Uterus (tissue), 4 donors: ENCODE results near the gene C22orf15. TPM values are rescaled to one million over a fixed set of nuclear protein-coding genes. Genes with fewer than 3 reads are reported as not detected.

Experiments
- DNase-seq, 2 donors: peaks; one replicate each; pipeline ENCODE4 v3.0.0-alpha.2; 2019 to 2020
- H3K27ac ChIP-seq, 2 donors: fragments of 200-600 bp; sonication (generic); 1 replicate in 1 of 2; 2 replicates in 1 of 2; pipeline ENCODE4 v1.5.1; 2016 to 2018
- H3K27me3 ChIP-seq, 2 donors: fragments of 200-600 bp; sonication (generic); one replicate each; pipeline ENCODE4 v1.5.1; 2018 to 2019; ENCODE audit warnings: control low read depth in 1 of 2
- H3K36me3 ChIP-seq, 2 donors: fragments of 200-600 bp; sonication (generic); one replicate each; pipeline ENCODE4 v1.5.1; 2019; ENCODE audit warnings: control low read depth in 1 of 2
- H3K4me1 ChIP-seq, 2 donors: fragments of 200-600 bp; sonication (generic); one replicate each; pipeline ENCODE4 v1.5.1; 2018 to 2019; ENCODE audit warnings: control low read depth in 1 of 2
- H3K4me3 ChIP-seq, 2 donors: fragments of 200-600 bp; sonication (generic); 1 replicate in 1 of 2; 2 replicates in 1 of 2; pipeline ENCODE4 v1.5.1; 2018 to 2019; ENCODE audit warnings: mild to moderate bottlenecking in 1 of 2
- H3K9me3 ChIP-seq, 2 donors: fragments of 200-600 bp; sonication (generic); one replicate each; pipeline ENCODE4 v1.5.1; 2019; ENCODE audit warnings: control low read depth in 1 of 2
- POLR2A ChIP-seq, 2 donors: fragments of 450-650 bp; IDR thresholded peaks; one replicate each; pipeline ENCODE4 v1.6.1; 2016; ENCODE audit warnings: antibody characterized with exemption in 2 of 2, mild to moderate bottlenecking in 1 of 2, moderate library complexity in 1 of 2
- intact Hi-C: fragments of 100-400 bp; cut with DNase I; formaldehyde crosslinking; loops from one replicate; pipeline ENCODE4 v1.15.1; 2023; ENCODE audit warnings: low total_unique reads
- total RNA-seq, 4 donors: library from RNA; depleted of rRNA in 3 of 4; stranded (reverse); fragments of >200 nt in 3 of 4; gene quantifications; one replicate each; pipeline versions ENCODE4 v1.1.0 to v1.2.4, GENCODE V29; 2014 to 2023
- TF ChIP-seq, protein P1 (sequence below), 4 experiments: fragments of 200-600 bp in 2 of 4; fragments of 450-650 bp in 2 of 4; sonication (generic) in 2 of 4; IDR thresholded peaks; one replicate each; pipeline ENCODE4 v1.5.1; 2016 to 2019; ENCODE audit warnings: antibody characterized with exemption in 4 of 4, mild to moderate bottlenecking in 2 of 4, moderate library complexity in 1 of 4
- donor health status: DM: yes; HTN: yes; CAD: no.

The C22orf15 gene
- total RNA-seq, 4 donors from 2014 or later, result 0.41 to 0.55 TPM; not detected in 2

DNA sequence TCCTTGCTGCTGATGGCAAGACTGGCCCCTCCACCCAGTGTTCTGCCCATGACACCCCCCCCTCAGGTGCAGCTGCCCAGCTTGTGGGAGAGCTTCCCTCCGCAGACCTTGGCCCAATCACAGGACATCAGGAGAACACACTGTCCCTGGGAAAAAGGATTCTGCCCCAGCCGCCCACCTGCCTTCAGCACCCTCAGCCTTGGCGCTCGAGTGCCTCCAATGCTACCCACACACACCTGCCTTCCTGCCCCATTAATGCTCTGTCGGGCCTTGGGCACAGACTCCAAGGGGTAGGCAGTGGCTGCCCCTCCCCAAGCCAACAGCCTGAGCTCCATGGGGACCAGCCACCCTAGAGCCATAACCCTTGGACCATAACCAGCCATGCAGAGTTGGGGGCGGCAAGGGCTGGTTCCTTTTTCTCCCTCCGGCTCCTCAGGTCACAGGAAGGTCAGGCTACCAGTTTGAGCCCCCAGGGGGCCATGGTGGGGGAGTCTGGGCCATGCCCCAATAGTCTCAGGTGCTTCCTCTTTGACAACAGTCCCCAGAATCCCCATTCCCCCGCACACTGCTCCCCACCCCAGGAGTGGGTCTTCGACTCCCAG is 10.6 kb upstream of the C22orf15 start:
- Histone ChIP-seq H3K4me3 (no peak overlapping the region), H3K4me1 (no peaks in the 10 kb centered on the region), H3K36me3 (no peaks in the 10 kb centered on the region), H3K27ac (no peak overlapping the region), H3K9me3 (no peaks in the 10 kb centered on the region), H3K27me3 (no peaks in the 10 kb centered on the region)
- TF ChIP-seq, protein P1, sequence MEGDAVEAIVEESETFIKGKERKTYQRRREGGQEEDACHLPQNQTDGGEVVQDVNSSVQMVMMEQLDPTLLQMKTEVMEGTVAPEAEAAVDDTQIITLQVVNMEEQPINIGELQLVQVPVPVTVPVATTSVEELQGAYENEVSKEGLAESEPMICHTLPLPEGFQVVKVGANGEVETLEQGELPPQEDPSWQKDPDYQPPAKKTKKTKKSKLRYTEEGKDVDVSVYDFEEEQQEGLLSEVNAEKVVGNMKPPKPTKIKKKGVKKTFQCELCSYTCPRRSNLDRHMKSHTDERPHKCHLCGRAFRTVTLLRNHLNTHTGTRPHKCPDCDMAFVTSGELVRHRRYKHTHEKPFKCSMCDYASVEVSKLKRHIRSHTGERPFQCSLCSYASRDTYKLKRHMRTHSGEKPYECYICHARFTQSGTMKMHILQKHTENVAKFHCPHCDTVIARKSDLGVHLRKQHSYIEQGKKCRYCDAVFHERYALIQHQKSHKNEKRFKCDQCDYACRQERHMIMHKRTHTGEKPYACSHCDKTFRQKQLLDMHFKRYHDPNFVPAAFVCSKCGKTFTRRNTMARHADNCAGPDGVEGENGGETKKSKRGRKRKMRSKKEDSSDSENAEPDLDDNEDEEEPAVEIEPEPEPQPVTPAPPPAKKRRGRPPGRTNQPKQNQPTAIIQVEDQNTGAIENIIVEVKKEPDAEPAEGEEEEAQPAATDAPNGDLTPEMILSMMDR (IDR thresholded peaks at IDR 0.05), result no peak
- no peak for TF ChIP-seq POLR2A (IDR thresholded peaks at IDR 0.05)
- intact Hi-C loops, result no loop called here
- no peak for DNase-seq

DNA sequence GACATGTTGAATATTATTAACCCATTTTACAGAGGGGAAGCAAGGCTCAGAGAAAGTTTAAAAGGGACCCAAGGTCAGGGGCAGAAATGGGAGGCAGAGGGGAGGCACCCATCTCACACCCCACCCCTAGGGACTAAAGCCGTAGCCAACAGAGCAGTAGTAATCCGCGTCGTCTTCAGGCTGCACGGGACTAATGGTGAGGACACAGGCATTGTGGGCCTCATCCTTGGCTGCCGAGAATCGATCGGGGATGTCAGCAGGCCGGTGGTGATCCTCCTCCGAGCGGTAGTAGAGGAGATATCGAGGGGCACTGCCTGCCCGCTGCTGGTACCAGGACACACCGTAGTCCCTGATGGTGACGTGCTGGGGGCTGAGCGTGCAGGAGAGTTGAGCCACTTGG is 10.0 kb upstream of the C22orf15 start:
- no peaks in the 10 kb centered on the region for H3K9me3 ChIP-seq
- H3K27ac ChIP-seq, result no peak overlapping the region
- no peaks in the 10 kb centered on the region for H3K36me3 ChIP-seq
- no peak overlapping the region for H3K4me3 ChIP-seq
- no peaks in the 10 kb centered on the region for H3K4me1 ChIP-seq
- intact Hi-C loops, result no loop called here
- no peak for DNase-seq
- TF ChIP-seq, protein P1 (IDR thresholded peaks at IDR 0.05), result no peak
- TF ChIP-seq POLR2A (IDR thresholded peaks at IDR 0.05), result no peak
- H3K27me3 ChIP-seq, result no peaks in the 10 kb centered on the region

DNA sequence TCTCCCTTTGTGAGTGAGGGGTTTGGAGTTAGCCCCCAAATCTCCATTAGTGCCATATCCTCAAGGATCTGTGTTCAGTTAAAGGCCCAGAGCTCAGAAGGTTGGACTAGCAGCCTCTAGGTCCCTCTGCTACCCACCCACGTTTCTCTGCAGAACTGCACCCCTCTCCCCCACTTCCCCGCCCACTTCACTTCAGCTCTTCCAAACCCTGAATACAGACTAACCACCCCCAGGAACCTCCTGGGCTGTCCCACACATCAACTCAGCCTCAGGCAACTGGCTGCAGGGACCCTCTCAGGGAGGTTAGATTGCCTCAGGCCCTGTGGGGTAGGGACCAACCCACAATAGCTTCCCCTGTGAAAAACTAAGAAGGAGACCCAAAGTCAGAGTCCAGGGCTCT is 9.4 kb upstream of the C22orf15 start:
- no peaks in the 10 kb centered on the region for H3K36me3 ChIP-seq
- H3K9me3 ChIP-seq, result no peaks in the 10 kb centered on the region
- H3K27me3 ChIP-seq, result no peaks in the 10 kb centered on the region
- H3K4me1 ChIP-seq, result no peaks in the 10 kb centered on the region
- no peak overlapping the region for H3K27ac ChIP-seq
- intact Hi-C loops, result no loop called here
- no peak for TF ChIP-seq POLR2A (IDR thresholded peaks at IDR 0.05)
- TF ChIP-seq, protein P1 (IDR thresholded peaks at IDR 0.05), result no peak
- no peak for DNase-seq
- H3K4me3 ChIP-seq, result no peak overlapping the region

DNA sequence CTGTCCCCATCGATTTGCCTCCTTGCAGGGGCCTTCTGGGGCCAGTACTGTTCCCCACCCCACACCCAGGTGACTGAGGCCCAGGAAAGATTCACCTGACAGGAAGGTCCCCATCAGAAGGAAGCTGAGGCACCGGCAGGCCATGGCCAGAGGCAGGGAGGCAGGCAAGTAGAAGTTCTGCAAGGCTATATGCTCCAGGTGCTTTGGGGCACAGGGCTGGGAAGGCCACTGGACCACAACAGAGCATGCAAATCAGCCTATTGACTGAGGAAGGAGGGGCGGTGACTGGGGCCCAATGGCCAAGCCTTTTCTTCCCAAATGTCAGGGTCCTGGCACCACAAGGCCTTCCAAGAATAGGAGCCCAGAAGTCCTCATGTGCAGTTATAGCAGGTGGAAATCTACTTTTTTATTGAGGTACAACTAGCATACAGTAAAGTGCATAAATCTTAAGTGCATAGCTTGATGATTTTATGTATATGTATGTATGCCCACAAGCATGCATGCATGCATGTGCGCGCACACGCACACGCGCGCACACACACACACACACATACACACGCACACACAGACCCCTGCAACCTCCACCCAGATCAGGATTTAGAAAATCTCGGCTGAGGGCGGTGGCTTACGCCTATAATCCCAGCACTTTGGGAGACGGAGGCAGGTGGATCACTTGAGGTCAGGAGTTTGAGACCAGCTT is 8.4 kb upstream of the C22orf15 start, which contains the start of gene VPREB3:
Gene VPREB3, minus strand, starts transcription at position 206 of the 700 bp plus-strand sequence. Its CDS starts 62 bp downstream, at position 144.
- no peaks in the 10 kb centered on the region for H3K27me3 ChIP-seq
- intact Hi-C loops, result no loop called here
- H3K4me3 ChIP-seq, result no peak within 1 kb of the TSS
- H3K9me3 ChIP-seq, result no peaks in the 10 kb centered on the region
- H3K36me3 ChIP-seq, result no peaks in the 10 kb centered on the region
- no peak for DNase-seq
- no peaks in the 10 kb centered on the region for H3K4me1 ChIP-seq
- TF ChIP-seq POLR2A (IDR thresholded peaks at IDR 0.05), result no peak
- TF ChIP-seq, protein P1 (IDR thresholded peaks at IDR 0.05), result no peak
- no peak within 1 kb of the TSS for H3K27ac ChIP-seq

DNA sequence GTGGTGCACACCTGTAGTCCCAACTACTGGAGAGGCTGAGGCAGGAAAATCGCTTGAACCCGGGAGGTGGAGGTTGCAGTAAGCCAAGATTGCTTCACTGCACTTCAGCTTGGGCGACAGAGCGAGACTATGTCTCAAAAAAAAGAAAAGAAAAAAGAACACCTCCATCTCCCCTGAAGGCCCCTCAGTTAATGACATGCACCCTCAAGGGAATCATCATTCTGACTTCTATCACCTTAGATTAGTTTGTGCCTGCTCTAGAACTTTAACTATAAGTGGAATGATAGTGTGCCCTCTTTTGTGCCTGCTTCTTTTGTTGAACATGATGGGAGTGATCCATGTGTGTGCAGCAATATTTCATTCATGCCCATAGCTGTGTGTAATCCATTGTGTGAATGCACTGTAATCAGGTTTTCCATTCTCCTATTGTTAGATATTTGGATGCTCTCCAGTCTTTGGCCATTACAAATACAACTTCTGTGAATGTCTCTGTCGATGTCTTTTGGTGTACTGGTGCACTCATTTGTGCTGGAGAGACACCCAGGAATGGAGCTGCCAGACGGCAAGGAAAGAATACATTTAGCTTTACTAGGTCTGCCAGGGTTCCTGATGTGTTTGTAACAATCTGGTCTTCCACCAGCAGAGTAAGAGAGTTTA is 7.7 kb upstream of the C22orf15 start:
- Histone ChIP-seq H3K9me3 (no peaks in the 10 kb centered on the region), H3K4me3 (no peak overlapping the region), H3K4me1 (no peaks in the 10 kb centered on the region), H3K27ac (no peak overlapping the region), H3K27me3 (no peaks in the 10 kb centered on the region), H3K36me3 (no peaks in the 10 kb centered on the region)
- TF ChIP-seq POLR2A (IDR thresholded peaks at IDR 0.05), result no peak
- TF ChIP-seq, protein P1 (IDR thresholded peaks at IDR 0.05), result no peak
- DNase-seq, result no peak
- intact Hi-C loops, result no loop called here
